BJ (cell line): ENCODE data around the gene FAM114A1. TPM values are rescaled to one million over a fixed set of nuclear protein-coding genes. Genes with fewer than 3 reads are reported as not detected.
"Not testable (repeated sequence)": the region's sequence is repeated elsewhere in the genome, so short reads cannot be mapped to it uniquely, and the experiment has no call there.

Experiments used
- CTCF ChIA-PET: fragments of 350-600 bp; formaldehyde crosslinking; extraction: SDS; loops from one replicate; lab custom pipeline; 2021; ENCODE audit warnings: antibody characterized with exemption, inconsistent platforms; lab: Yijun Ruan, JAX
- POLR2A ChIA-PET: fragments of 300-600 bp; sonication (Branson Sonifier 250); formaldehyde crosslinking; extraction: SDS; loops from one replicate; lab custom pipeline; 2021; ENCODE audit warnings: antibody characterized with exemption; lab: Charles Lee
- DNase-seq: peaks from one replicate; pipeline ENCODE4 v3.0.0-alpha.2; 2011; ENCODE audit warnings: low read depth
- H3K27me3 ChIP-seq: 2 replicates; pipeline ENCODE4 v1.6.0; 2011; ENCODE audit warnings: low read length; ENCODE audit not compliant: control insufficient read depth, insufficient read depth
- H3K36me3 ChIP-seq: 2 replicates; pipeline ENCODE4 v1.5.1; 2011; ENCODE audit warnings: low read length; ENCODE audit not compliant: control insufficient read depth, insufficient read depth
- H3K4me3 ChIP-seq: 2 replicates; pipeline ENCODE4 v1.5.1; 2011; ENCODE audit warnings: low read depth, mild to moderate bottlenecking, control low read depth, low read length
- CTCF ChIP-seq: IDR thresholded peaks from 2 replicates; pipeline ENCODE4 v1.5.1; 2011; ENCODE audit warnings: low read depth, mild to moderate bottlenecking, control low read depth, inconsistent platforms, low read length, moderate library complexity; ENCODE audit not compliant: insufficient read depth
- polyA plus RNA-seq: library from polyadenylated mRNA; depleted of rRNA; stranded (reverse); fragments of >200 nt; gene quantifications from 2 replicates; pipeline ENCODE4 v1.2.3, GENCODE V29; 2011

Gene FAM114A1
- polyA plus RNA-seq, 1 experiment: 184 TPM

- ChIA-PET POLR2A (no interaction called here), CTCF (no interaction called here)
- H3K36me3 ChIP-seq: peaks cover 39% of the 10 kb centered on the region
- no peak overlapping the region for H3K4me3 ChIP-seq
- no peak for TF ChIP-seq CTCF
- no peaks in the 10 kb centered on the region for H3K27me3 ChIP-seq
- DNase-seq: no peak
Observed at GRCh38 chr4:38907696-38908270, 40.2 kb downstream of the FAM114A1 start.

- no peak for DNase-seq
- Histone ChIP-seq H3K27me3 (no peaks in the 10 kb centered on the region), H3K4me3 (no peak overlapping the region), H3K36me3 (peaks cover 37% of the 10 kb centered on the region)
- CTCF ChIA-PET: interaction anchor here (1.3 to 1.5 kb wide), 3 partner anchors 40 to 227 kb away, joined by 3 to 5 read pairs (median 5); no protein-coding TSS in a partner anchor
- no peak for TF ChIP-seq CTCF
- POLR2A ChIA-PET: no interaction called here
Observed at GRCh38 chr4:38909015-38909414, 41.4 kb downstream of the FAM114A1 start.

GRCh38 chr4:38911257-38911656 is 43.7 kb downstream of the FAM114A1 start:
- Histone ChIP-seq H3K27me3 (no peaks in the 10 kb centered on the region), H3K36me3 (peaks cover 34% of the 10 kb centered on the region), H3K4me3 (no peak overlapping the region)
- TF ChIP-seq CTCF: no peak
- ChIA-PET CTCF (no interaction called here), POLR2A (no interaction called here)
- no peak for DNase-seq

GRCh38 chr4:38914854-38915253 is 47.2 kb downstream of the FAM114A1 start:
- TF ChIP-seq CTCF: no peak
- ChIA-PET CTCF (interaction anchor here (1.3 to 2.2 kb wide), 3 partner anchors 10 to 221 kb away, joined by 3 to 8 read pairs (median 5); no protein-coding TSS in a partner anchor), POLR2A (no interaction called here)

GRCh38 chr4:38916267-38916666 is 48.7 kb downstream of the FAM114A1 start:
- H3K27me3 ChIP-seq, H3K4me3 ChIP-seq, POLR2A ChIA-PET, DNase-seq: not testable (repeated sequence)
- CTCF ChIA-PET: interaction anchor here (2.2 kb wide), 1 partner anchor 12 kb away, joined by 5 read pairs; no protein-coding TSS in a partner anchor
- peaks cover 20% of the 10 kb centered on the region for H3K36me3 ChIP-seq

More at GRCh38 chr4:38914854-38915253, 47.2 kb downstream of the FAM114A1 start:
- DNase-seq: no peak
- no peaks in the 10 kb centered on the region for H3K27me3 ChIP-seq
- H3K4me3 ChIP-seq: no peak overlapping the region
- peaks cover 27% of the 10 kb centered on the region for H3K36me3 ChIP-seq
